Stimulated activated naive CD8-positive, alpha-beta T cell treated with anti-CD3 and anti-CD28 coated beads, Interleukin-15, amount 100 ng/mL, for 72 hours (primary cell): ENCODE measurements around the gene UEVLD.

Experiments used
- ATAC-seq: fragments of 150-1000 bp; cut with Tn5 transposase; 2 replicates; pipeline ENCODE4 v1.10.0; 2021; ENCODE audit warnings: mild to moderate bottlenecking, moderate library complexity
- DNase-seq, 2 donors: peaks; one replicate each; pipeline ENCODE4 v3.0.0; 2021 to 2022
- H3K27ac Mint-ChIP-seq, 2 donors: one replicate each; pipeline ENCODE4 v1.8.0; 2022; ENCODE audit warnings: mild to moderate bottlenecking in 2 of 2, mixed read lengths in 2 of 2, moderate library complexity in 2 of 2
- H3K27me3 Mint-ChIP-seq: one replicate; pipeline ENCODE4 v1.8.0; 2022; ENCODE audit warnings: mixed read lengths
- H3K4me1 Mint-ChIP-seq: one replicate; pipeline ENCODE4 v1.8.0; 2022; ENCODE audit warnings: mild to moderate bottlenecking, mixed read lengths
- H3K4me3 Mint-ChIP-seq, 2 donors: one replicate each; pipeline ENCODE4 v1.8.0; 2022; ENCODE audit warnings: mild to moderate bottlenecking in 2 of 2, mixed read lengths in 2 of 2, moderate library complexity in 1 of 2
- H3K9me3 Mint-ChIP-seq, 2 donors: one replicate each; pipeline ENCODE4 v1.8.0; 2022; ENCODE audit warnings: mixed read lengths in 2 of 2

UEVLD gene

GRCh38 chr11:18588297-18589252, at the start of gene UEVLD:
Gene UEVLD, minus strand, starts transcription at chr11:18588734. Its CDS starts 80 bp downstream, at chr11:18588654.
- Mint-ChIP-seq H3K27me3 (no peaks in the 10 kb centered on the region), H3K4me3 (no peak within 1 kb of the TSS), H3K27ac (no peak within 1 kb of the TSS), H3K4me1 (no peaks in the 10 kb centered on the region), H3K9me3 (no peaks in the 10 kb centered on the region)
- ATAC-seq (peak; percentile 68), DNase-seq (peak; percentile 51 to 67)

- Mint-ChIP-seq H3K9me3 (no peaks in the 10 kb centered on the region), H3K27me3 (no peaks in the 10 kb centered on the region), H3K4me3 (peak within 1 kb of the TSS; percentile 92 to 95), H3K4me1 (peaks cover 29% of the 10 kb centered on the region), H3K27ac (peak within 1 kb of the TSS; percentile 98 to 99)
- peak; percentile 95 to 99 for DNase-seq
- peak; percentile 96 for ATAC-seq
These were observed 45.9 kb upstream of the UEVLD start, which contains the start of gene SPTY2D1 for GRCh38 chr11:18634140-18635032. Gene SPTY2D1, minus strand, starts transcription at chr11:18634342. Its CDS starts 85 bp downstream, at chr11:18634257.

DNA sequence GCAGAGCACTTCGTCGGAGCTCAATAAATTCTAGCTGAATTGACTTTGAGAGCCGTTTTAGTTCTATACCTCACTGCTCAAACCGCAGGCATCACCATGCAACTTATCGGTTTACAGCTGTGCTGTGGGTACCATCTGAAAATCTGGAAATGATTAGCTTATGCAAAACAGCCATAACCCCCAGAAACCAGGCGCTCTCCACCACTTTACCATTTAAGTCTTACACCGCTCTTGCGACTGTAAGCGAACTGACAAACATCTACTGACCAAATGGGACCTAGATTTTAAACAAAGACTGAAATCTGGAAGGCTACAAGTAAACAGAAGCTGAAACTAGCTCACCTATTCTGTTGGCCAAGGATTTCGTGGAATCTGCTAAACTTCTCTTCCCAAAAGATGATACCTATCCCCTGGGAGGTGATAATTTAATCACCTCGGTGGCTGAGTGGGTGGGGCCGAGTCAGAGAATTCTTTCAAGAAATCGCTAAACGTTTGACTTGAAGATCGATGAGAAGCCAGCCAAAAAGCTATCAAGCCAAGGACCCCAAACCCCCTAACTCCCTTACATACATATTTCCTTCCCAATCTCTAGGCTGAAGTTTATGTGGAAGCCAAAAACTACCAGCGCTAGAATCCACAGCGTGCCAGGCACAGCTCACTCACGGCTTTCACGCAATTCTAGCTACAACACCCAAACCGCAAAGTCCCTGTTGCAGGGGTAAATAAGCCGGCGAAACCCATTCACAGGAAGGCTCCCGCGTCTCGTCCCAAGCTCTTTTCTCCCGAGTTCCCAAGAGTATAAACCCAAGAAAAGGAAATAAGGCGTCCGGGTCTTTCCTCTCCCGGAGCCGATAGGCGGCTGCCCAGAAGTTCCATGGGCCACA, 45.0 kb upstream of the UEVLD start:
- no peaks in the 10 kb centered on the region for H3K27me3 Mint-ChIP-seq
- DNase-seq (peak; percentile 15 to 60), ATAC-seq (peak; percentile 27)
- peaks cover 29% of the 10 kb centered on the region for H3K4me1 Mint-ChIP-seq
- peak overlapping the region; percentile 92 to 95 for H3K4me3 Mint-ChIP-seq
- H3K9me3 Mint-ChIP-seq: no peaks in the 10 kb centered on the region
- H3K27ac Mint-ChIP-seq: peak overlapping the region; percentile 98 to 99

- Mint-ChIP-seq H3K4me1 (peaks cover 29% of the 10 kb centered on the region), H3K27me3 (no peaks in the 10 kb centered on the region), H3K9me3 (no peaks in the 10 kb centered on the region), H3K4me3 (peak overlapping the region; percentile 92 to 95), H3K27ac (peak overlapping the region in 1 of 2 donors; percentile 98)
- DNase-seq (no peak), ATAC-seq (no peak)
These were observed 44.3 kb upstream of the UEVLD start for GRCh38 chr11:18632841-18633240.

DNA sequence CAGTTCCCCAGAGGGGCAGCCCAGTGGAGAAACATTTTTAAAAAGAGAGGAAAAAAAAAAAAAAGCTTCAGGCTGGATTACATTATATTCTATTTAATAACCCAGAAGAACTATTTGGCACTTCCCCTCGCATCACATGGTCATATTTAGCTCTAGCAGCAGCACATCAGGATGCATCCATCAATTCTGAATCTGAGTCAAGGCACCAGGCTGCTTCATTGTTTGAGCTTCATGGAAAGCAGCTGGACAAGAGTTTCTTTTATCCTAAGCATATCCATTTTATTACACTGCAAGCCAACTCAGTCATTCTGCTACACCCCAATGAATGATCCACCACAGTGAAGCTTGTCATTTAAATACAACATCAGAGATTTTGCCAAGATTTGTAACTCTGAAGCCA, 35.6 kb upstream of the UEVLD start:
- ATAC-seq: no peak
- Mint-ChIP-seq H3K4me1 (peaks cover 22% of the 10 kb centered on the region), H3K27ac (no peak overlapping the region), H3K4me3 (no peak overlapping the region), H3K9me3 (no peaks in the 10 kb centered on the region), H3K27me3 (no peaks in the 10 kb centered on the region)
- no peak for DNase-seq

GRCh38 chr11:18623707-18624106, 35.2 kb upstream of the UEVLD start:
- no peak for DNase-seq
- Mint-ChIP-seq H3K27ac (no peak overlapping the region), H3K4me1 (peaks cover 27% of the 10 kb centered on the region), H3K27me3 (no peaks in the 10 kb centered on the region), H3K9me3 (no peaks in the 10 kb centered on the region), H3K4me3 (no peak overlapping the region)
- no peak for ATAC-seq

GRCh38 chr11:18618342-18619025, 29.9 kb upstream of the UEVLD start:
- no peaks in the 10 kb centered on the region for H3K27me3 Mint-ChIP-seq
- peak overlapping the region; percentile 82 to 90 for H3K27ac Mint-ChIP-seq
- H3K4me3 Mint-ChIP-seq: peak overlapping the region; percentile 65 to 85
- H3K4me1 Mint-ChIP-seq: peaks cover 64% of the 10 kb centered on the region
- H3K9me3 Mint-ChIP-seq: no peaks in the 10 kb centered on the region
- DNase-seq (no peak), ATAC-seq (no peak)

- no peaks in the 10 kb centered on the region for H3K9me3 Mint-ChIP-seq
- ATAC-seq (peak; percentile 88), DNase-seq (peak; percentile 33 to 58)
- peak overlapping the region; percentile 65 to 85 for H3K4me3 Mint-ChIP-seq
- peaks cover 64% of the 10 kb centered on the region for H3K4me1 Mint-ChIP-seq
- H3K27me3 Mint-ChIP-seq: no peaks in the 10 kb centered on the region
- H3K27ac Mint-ChIP-seq: peak overlapping the region; percentile 82 to 90
These were observed 29.3 kb upstream of the UEVLD start for GRCh38 chr11:18617688-18618341.

- H3K27ac Mint-ChIP-seq: peak overlapping the region; percentile 90 to 92
- peaks cover 59% of the 10 kb centered on the region for H3K4me1 Mint-ChIP-seq
- H3K27me3 Mint-ChIP-seq: no peaks in the 10 kb centered on the region
- DNase-seq (no peak), ATAC-seq (peak; percentile 85)
- H3K9me3 Mint-ChIP-seq: no peaks in the 10 kb centered on the region
- H3K4me3 Mint-ChIP-seq: peak overlapping the region; percentile 62 to 76
These were observed 27.3 kb upstream of the UEVLD start for GRCh38 chr11:18615628-18616392.

GRCh38 chr11:18614667-18615066, 26.1 kb upstream of the UEVLD start:
- DNase-seq: no peak
- H3K9me3 Mint-ChIP-seq: no peaks in the 10 kb centered on the region

GRCh38 chr11:18612394-18612793, 23.9 kb upstream of the UEVLD start:
- no peak for DNase-seq
- Mint-ChIP-seq H3K4me1 (peaks cover 30% of the 10 kb centered on the region), H3K27ac (no peak overlapping the region), H3K4me3 (no peak overlapping the region), H3K9me3 (no peaks in the 10 kb centered on the region), H3K27me3 (no peaks in the 10 kb centered on the region)
- ATAC-seq: no peak

More at GRCh38 chr11:18614667-18615066, 26.1 kb upstream of the UEVLD start:
- Mint-ChIP-seq H3K27me3 (no peaks in the 10 kb centered on the region), H3K4me3 (no peak overlapping the region), H3K27ac (no peak overlapping the region), H3K4me1 (peaks cover 53% of the 10 kb centered on the region)
- ATAC-seq: no peak

GRCh38 chr11:18611196-18611595, 22.7 kb upstream of the UEVLD start:
- ATAC-seq (no peak), DNase-seq (no peak)
- Mint-ChIP-seq H3K9me3 (no peaks in the 10 kb centered on the region), H3K27me3 (no peaks in the 10 kb centered on the region), H3K4me1 (peaks cover 18% of the 10 kb centered on the region), H3K4me3 (no peak overlapping the region), H3K27ac (no peak overlapping the region)

GRCh38 chr11:18608376-18608775, 19.8 kb upstream of the UEVLD start:
- Mint-ChIP-seq H3K4me1 (peaks cover 4% of the 10 kb centered on the region), H3K9me3 (no peaks in the 10 kb centered on the region), H3K4me3 (no peak overlapping the region), H3K27me3 (no peaks in the 10 kb centered on the region), H3K27ac (peak overlapping the region in 1 of 2 donors; percentile 76)
- DNase-seq: no peak
- ATAC-seq: no peak
